Choroid plexus epithelial cell (primary cell): ENCODE results near the gene ATP13A3.

Experiments
- DNase-seq: peaks from one replicate; pipeline ENCODE4 v3.0.0-alpha.2; 2010; ENCODE audit warnings: low read depth
- H3K4me3 ChIP-seq: 2 replicates; pipeline ENCODE4 v1.5.1; 2011; ENCODE audit warnings: low read depth, mild to moderate bottlenecking, control low read depth, low read length, moderate library complexity
- TF ChIP-seq, protein P1 (sequence below): conservative IDR thresholded peaks from 2 replicates; pipeline ENCODE4 v1.5.1; 2011; ENCODE audit warnings: low read depth, mild to moderate bottlenecking, control low read depth, inconsistent platforms, low read length, moderate library complexity

The ATP13A3 gene

DNA sequence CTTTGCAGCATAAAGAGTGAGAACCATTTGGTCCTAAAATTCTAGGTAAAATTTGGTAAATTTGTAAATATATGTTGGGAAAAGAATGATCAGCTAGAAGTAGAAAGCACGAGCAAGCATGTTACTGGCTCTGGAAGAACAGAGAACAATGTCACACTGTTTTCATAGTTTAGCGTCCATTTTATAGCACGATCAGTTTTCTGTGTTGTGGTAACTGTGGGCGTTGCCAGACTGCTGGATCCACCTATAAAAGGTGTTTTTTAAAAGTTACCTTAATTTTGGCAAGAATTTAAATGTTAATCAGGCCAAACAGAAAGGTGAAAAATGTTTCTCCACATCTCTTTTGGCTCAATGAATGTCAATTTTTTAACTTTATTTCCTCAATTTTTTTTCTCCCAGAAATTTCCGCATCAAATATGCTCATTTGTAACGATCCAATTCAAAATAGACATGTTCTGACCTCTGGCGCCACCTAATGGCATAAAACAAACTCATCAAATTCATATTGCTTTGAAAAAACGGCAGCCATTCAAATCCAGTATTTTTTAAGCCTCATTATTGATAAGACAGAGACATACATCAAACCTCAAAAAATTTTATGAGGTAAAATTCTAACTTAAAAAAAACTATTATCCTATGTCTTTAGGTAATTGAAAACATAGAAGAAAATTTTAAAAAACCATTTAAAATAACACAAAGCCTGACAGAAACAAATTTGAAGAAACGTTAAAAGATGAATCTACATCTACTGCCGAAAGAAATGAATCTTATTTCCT is 82.2 kb downstream of the ATP13A3 start:
- no peak overlapping the region for H3K4me3 ChIP-seq
- DNase-seq = peak; percentile 81
- TF ChIP-seq, protein P1, sequence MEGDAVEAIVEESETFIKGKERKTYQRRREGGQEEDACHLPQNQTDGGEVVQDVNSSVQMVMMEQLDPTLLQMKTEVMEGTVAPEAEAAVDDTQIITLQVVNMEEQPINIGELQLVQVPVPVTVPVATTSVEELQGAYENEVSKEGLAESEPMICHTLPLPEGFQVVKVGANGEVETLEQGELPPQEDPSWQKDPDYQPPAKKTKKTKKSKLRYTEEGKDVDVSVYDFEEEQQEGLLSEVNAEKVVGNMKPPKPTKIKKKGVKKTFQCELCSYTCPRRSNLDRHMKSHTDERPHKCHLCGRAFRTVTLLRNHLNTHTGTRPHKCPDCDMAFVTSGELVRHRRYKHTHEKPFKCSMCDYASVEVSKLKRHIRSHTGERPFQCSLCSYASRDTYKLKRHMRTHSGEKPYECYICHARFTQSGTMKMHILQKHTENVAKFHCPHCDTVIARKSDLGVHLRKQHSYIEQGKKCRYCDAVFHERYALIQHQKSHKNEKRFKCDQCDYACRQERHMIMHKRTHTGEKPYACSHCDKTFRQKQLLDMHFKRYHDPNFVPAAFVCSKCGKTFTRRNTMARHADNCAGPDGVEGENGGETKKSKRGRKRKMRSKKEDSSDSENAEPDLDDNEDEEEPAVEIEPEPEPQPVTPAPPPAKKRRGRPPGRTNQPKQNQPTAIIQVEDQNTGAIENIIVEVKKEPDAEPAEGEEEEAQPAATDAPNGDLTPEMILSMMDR = peak; percentile 63

DNA sequence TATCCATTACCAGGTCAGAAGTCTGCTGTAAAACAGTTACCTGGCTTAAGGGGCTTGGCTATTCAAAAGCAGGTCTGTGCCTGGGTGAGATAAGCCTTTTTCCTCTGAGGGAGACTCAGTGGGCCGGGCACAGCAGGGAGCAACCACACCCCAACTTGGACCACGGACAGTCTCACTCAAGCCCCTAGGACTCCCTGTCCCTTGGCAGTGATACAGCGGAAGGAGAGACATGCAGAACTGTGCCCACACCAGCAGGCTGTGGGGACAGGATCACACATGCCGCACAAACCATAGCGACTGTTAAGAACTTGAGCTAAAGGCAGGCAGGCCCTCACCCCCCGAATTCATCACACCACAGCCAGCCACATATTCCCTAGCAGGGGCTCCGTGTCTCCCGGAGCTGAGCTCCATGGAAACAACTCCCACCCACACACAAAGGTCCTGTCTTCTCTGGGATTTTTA is 84.9 kb downstream of the ATP13A3 start:
- TF ChIP-seq, protein P1 = no peak
- no peak overlapping the region for H3K4me3 ChIP-seq
- no peak for DNase-seq

DNA sequence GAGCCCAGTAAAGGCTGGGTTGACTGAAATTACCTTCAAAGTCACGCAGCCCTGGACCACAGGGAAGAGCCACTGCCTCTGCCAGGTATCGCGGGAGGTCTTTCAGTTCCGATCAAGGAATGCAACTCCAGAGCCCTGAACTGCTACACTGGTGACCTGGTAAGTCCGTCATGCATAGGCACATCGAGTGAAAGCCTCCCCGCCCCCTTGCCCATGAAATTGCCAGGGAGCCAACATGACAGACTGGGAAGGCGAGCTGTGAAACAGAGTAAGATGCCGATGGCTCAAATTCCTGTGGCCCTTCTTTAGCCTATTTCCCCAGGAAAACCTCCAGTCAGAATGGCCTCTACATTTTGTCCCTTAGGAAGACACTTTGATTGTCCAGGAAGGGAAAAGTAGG is 85.5 kb downstream of the ATP13A3 start:
- TF ChIP-seq, protein P1 = no peak
- no peak overlapping the region for H3K4me3 ChIP-seq
- no peak for DNase-seq

DNA sequence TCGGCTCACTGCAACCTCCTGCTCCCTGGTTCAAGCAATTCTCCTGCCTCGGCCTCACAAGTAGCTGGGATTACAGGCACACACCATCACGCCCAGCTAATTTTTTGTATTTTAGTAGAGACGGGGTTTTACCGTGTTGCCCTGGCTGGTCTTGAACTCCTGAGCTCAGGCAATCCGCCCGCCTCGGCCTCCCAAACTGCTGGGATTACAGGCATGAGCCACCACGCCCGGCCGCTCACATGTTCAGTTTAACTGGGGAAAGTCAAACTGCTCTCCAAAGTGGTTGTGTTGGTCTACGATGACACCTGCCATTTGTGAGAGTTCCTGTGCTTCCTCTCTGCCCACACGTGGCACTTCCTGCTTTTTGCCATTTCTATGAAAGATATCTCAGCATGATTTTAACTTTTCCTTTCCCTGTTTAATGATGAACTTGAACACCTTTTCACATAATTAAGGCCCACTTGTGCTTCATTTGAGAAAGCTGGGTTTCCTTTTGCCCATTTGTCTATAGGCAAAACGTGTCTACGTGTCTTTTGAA is 86.9 kb downstream of the ATP13A3 start:
- TF ChIP-seq, protein P1 = no peak
- H3K4me3 ChIP-seq = no peak overlapping the region
- DNase-seq = no peak

DNA sequence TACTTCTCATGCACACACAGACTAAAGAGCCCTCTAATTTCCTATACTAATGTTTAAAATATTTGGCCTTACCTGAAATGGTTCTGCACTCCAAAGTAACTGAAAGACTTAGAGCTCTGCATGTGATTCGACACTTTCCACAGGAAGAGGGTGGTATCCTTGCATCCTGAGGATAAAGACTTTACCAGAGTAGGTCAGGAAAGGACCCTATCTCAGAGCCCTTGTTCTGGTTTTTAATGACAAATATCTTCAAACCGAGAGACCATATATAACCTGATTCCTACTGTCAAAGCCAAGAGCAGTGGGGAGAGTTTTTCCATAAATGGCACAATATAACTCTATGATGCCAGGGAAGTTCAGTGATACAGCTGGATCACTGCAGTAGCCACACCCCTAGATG is 87.6 kb downstream of the ATP13A3 start, which contains the start of gene GP5:
Gene GP5, minus strand, starts transcription at position 101 of the 400 bp plus-strand sequence. CDS start 984 bp downstream, outside the sequence.
- TF ChIP-seq, protein P1 = no peak
- no peak for DNase-seq
- peak within 1 kb of the TSS; percentile 40 for H3K4me3 ChIP-seq

DNA sequence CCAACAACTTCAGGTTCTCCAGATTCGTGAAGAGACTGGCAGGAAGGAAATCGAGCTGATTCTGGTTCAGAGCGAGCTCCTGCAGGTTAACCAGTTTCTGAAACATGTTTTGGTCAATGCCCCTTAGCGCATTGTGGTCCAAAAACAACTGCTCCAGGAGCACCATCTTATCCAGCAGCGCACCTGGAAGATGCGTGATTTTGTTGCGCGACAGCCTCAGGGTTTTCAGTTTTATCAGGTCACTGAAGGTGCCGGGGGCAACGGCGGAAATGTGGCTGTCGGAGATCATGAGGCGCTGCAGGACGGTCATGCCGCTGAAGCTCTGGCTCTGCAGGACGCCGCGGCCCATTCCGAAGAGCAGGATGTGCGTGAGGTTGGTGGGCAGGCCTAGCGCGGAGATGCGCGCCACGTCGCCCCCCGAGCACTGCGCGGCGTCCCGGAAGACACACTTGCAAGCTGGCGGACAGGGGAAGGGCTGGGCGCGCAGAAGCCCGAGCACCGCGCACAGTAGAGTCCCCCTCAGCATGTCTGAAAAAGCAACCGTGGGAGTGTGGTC is 89.0 kb downstream of the ATP13A3 start:
- H3K4me3 ChIP-seq = peak overlapping the region; percentile 40
- peak; percentile 11 for DNase-seq
- TF ChIP-seq, protein P1 = no peak
